Vagina (tissue), 2 donors: ENCODE data around the gene CSMD2. TPM values are rescaled to one million over a fixed set of nuclear protein-coding genes. Genes with fewer than 3 reads are reported as not detected.

Experiments used
- DNase-seq, 2 donors: peaks; one replicate each; pipeline ENCODE4 v3.0.0-alpha.2; 2017; ENCODE audit errors: extremely low spot score in 2 of 2
- H3K27ac ChIP-seq: fragments of 200-600 bp; sonication (generic); one replicate; pipeline ENCODE4 v1.5.1; 2019
- H3K27me3 ChIP-seq: fragments of 200-600 bp; sonication (generic); one replicate; pipeline ENCODE4 v1.5.1; 2019
- H3K36me3 ChIP-seq, 2 donors: fragments of 200-600 bp; sonication (generic); one replicate each; pipeline ENCODE4 v1.5.1; 2017 to 2019
- H3K4me1 ChIP-seq: fragments of 200-600 bp; sonication (generic); one replicate; pipeline ENCODE4 v1.5.1; 2019
- H3K4me3 ChIP-seq, 2 donors: fragments of 200-600 bp; sonication (generic); 1 replicate in 1 of 2; 2 replicates in 1 of 2; pipeline ENCODE4 v1.5.1; 2016 to 2019
- H3K9me3 ChIP-seq: fragments of 200-600 bp; sonication (generic); one replicate; pipeline ENCODE4 v1.5.1; 2019
- POLR2A ChIP-seq, 2 donors: fragments of 450-650 bp; IDR thresholded peaks; one replicate each; pipeline ENCODE4 v1.6.1; 2017; ENCODE audit warnings: antibody characterized with exemption in 2 of 2, mild to moderate bottlenecking in 2 of 2, moderate library complexity in 2 of 2
- POLR2AphosphoS5 ChIP-seq, 2 donors: sonication (generic); formaldehyde crosslinking; IDR thresholded peaks; one replicate each; pipeline ENCODE4 v1.9.0; 2017; ENCODE audit warnings: antibody characterized with exemption in 2 of 2, mild to moderate bottlenecking in 2 of 2, low read depth in 1 of 2; ENCODE audit not compliant: insufficient read depth in 1 of 2
- intact Hi-C: fragments of 100-400 bp; cut with DNase I; formaldehyde crosslinking; loops from one replicate; pipeline ENCODE4 v1.15.1; 2023
- total RNA-seq: library from RNA; depleted of rRNA; stranded (reverse); fragments of >200 nt; gene quantifications from one replicate; pipeline ENCODE4 v1.2.3, GENCODE V29; 2016
- TF ChIP-seq, protein P1 (sequence below), 3 experiments: fragments of 450-650 bp in 2 of 3; fragments of 200-600 bp in 1 of 3; sonication (generic) in 1 of 3; IDR thresholded peaks; one replicate each; pipeline ENCODE4 v1.5.1; 2017 to 2019; ENCODE audit warnings: antibody characterized with exemption in 3 of 3, mild to moderate bottlenecking in 2 of 3, moderate library complexity in 2 of 3

CSMD2 gene
- total RNA-seq, 1 donor from 2014 or later, result 0.25 TPM

DNA sequence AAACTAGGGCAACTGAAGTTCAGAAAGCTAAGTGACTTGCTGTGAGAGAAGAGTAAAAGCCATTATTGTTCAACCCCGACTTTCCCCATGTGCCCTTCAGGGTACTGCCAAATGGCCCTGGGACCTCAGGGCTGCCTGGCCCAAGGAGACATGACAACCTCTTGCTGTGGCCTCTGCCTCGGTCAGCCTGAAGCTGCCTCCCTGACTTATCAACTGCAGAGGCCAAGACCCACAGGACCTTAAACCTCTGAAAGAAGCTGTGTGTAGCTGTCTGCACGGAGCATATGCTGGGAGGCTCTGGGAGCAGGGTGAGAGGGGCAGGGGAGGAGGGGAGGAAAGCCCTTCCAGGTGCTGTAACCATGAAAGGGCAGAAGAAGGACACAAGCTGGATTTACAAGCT, 265.3 kb downstream of the CSMD2 start:
- no peaks in the 10 kb centered on the region for H3K36me3 ChIP-seq
- no peaks in the 10 kb centered on the region for H3K27me3 ChIP-seq
- no peak for DNase-seq
- intact Hi-C loops, result no loop called here
- TF ChIP-seq, protein P1, sequence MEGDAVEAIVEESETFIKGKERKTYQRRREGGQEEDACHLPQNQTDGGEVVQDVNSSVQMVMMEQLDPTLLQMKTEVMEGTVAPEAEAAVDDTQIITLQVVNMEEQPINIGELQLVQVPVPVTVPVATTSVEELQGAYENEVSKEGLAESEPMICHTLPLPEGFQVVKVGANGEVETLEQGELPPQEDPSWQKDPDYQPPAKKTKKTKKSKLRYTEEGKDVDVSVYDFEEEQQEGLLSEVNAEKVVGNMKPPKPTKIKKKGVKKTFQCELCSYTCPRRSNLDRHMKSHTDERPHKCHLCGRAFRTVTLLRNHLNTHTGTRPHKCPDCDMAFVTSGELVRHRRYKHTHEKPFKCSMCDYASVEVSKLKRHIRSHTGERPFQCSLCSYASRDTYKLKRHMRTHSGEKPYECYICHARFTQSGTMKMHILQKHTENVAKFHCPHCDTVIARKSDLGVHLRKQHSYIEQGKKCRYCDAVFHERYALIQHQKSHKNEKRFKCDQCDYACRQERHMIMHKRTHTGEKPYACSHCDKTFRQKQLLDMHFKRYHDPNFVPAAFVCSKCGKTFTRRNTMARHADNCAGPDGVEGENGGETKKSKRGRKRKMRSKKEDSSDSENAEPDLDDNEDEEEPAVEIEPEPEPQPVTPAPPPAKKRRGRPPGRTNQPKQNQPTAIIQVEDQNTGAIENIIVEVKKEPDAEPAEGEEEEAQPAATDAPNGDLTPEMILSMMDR (IDR thresholded peaks at IDR 0.05), result no peak
- TF ChIP-seq POLR2AphosphoS5 (IDR thresholded peaks at IDR 0.05; ENCODE audit: insufficient read depth in 1 of 2, low read depth in 1 of 2) (no peak), POLR2A (IDR thresholded peaks at IDR 0.05) (no peak)
- H3K27ac ChIP-seq, result no peak overlapping the region
- H3K4me1 ChIP-seq, result no peaks in the 10 kb centered on the region
- no peaks in the 10 kb centered on the region for H3K9me3 ChIP-seq
- H3K4me3 ChIP-seq, result no peak overlapping the region

GRCh38 chr1:33898881-33899280, 266.1 kb downstream of the CSMD2 start:
- H3K4me3 ChIP-seq, result no peak overlapping the region
- intact Hi-C loops, result no loop called here
- TF ChIP-seq, protein P1 (IDR thresholded peaks at IDR 0.05), result no peak
- TF ChIP-seq POLR2A (IDR thresholded peaks at IDR 0.05), result no peak
- no peak for TF ChIP-seq POLR2AphosphoS5 (IDR thresholded peaks at IDR 0.05; ENCODE audit: insufficient read depth in 1 of 2, low read depth in 1 of 2)
- H3K9me3 ChIP-seq, result no peaks in the 10 kb centered on the region
- H3K4me1 ChIP-seq, result no peaks in the 10 kb centered on the region
- DNase-seq, result no peak
- no peaks in the 10 kb centered on the region for H3K36me3 ChIP-seq
- H3K27me3 ChIP-seq, result no peaks in the 10 kb centered on the region
- H3K27ac ChIP-seq, result no peak overlapping the region

DNA sequence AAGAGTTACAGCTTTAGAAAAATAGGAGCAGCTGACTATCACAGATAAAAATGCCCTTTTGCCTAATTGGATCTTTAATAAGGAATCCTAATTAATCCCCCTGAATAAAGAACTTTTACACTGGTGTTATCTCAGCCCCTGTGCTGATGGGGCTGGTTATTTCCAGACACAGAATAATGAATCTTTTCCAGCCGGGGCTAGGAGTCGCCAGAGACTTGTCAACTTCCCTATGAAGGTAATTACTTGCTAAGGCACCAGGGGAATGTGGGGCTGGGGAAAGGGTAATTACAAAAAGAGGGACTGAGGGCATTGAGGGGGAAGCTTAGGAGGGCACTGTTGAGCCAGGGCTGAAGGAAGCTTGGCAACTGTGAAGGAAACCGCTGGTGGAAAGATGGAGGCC, 266.6 kb downstream of the CSMD2 start:
- no peak for DNase-seq
- Histone ChIP-seq H3K9me3 (no peaks in the 10 kb centered on the region), H3K4me3 (no peak overlapping the region), H3K36me3 (no peaks in the 10 kb centered on the region), H3K27me3 (no peaks in the 10 kb centered on the region), H3K4me1 (no peaks in the 10 kb centered on the region), H3K27ac (no peak overlapping the region)
- intact Hi-C loops, result no loop called here
- TF ChIP-seq, protein P1 (IDR thresholded peaks at IDR 0.05), result no peak
- TF ChIP-seq POLR2AphosphoS5 (IDR thresholded peaks at IDR 0.05; ENCODE audit: insufficient read depth in 1 of 2, low read depth in 1 of 2) (no peak), POLR2A (IDR thresholded peaks at IDR 0.05) (no peak)

DNA sequence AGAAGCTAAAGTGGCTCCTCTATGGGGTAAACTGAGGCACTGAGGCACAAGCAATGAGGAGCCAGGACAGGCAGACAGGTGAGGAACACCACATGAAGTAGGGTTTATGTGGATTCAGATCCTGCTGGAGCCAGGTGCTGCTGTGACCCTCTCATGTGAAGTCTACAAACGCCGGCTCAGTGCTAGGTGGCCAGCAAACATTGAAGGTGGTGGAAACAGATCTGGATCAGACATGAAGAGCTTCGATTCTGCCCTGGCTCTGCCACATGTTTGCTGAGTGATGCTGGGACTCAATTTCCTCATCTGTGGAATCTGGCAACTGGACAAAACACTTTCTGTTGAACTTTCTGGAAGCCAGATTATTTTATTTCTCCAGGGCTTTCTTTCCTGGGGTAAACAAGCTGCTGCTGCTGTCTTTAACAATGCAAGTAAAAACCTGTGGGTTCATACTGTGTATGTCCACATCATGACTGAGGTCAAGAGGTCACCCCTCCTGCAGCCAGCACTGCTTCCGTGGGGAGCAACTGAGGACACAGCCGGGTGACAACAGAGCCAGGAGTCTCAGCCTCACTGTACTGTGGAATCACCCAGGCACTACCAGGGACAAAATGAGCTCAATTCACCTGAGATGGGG, 267.8 kb downstream of the CSMD2 start:
- TF ChIP-seq, protein P1 (IDR thresholded peaks at IDR 0.05), result no peak
- no peak for TF ChIP-seq POLR2A (IDR thresholded peaks at IDR 0.05)
- no peak for DNase-seq
- H3K9me3 ChIP-seq, result no peaks in the 10 kb centered on the region
- H3K4me1 ChIP-seq, result no peaks in the 10 kb centered on the region
- no peaks in the 10 kb centered on the region for H3K27me3 ChIP-seq
- H3K4me3 ChIP-seq, result no peak overlapping the region
- intact Hi-C loops, result no loop called here
- H3K27ac ChIP-seq, result no peak overlapping the region
- H3K36me3 ChIP-seq, result no peaks in the 10 kb centered on the region

GRCh38 chr1:33895976-33896375, 269.1 kb downstream of the CSMD2 start:
- TF ChIP-seq POLR2A (IDR thresholded peaks at IDR 0.05), result no peak
- no peak for TF ChIP-seq POLR2AphosphoS5 (IDR thresholded peaks at IDR 0.05; ENCODE audit: insufficient read depth in 1 of 2, low read depth in 1 of 2)
- TF ChIP-seq, protein P1 (IDR thresholded peaks at IDR 0.05), result no peak
- H3K4me1 ChIP-seq, result no peaks in the 10 kb centered on the region
- H3K9me3 ChIP-seq, result no peaks in the 10 kb centered on the region
- no peaks in the 10 kb centered on the region for H3K27me3 ChIP-seq
- no peak overlapping the region for H3K4me3 ChIP-seq
- no peak overlapping the region for H3K27ac ChIP-seq
- no peak for DNase-seq
- intact Hi-C loops, result no loop called here
- H3K36me3 ChIP-seq, result no peaks in the 10 kb centered on the region
